Fibroblast of gingiva (primary cell): ENCODE data around the gene ESR1.
A peak's percentile ranks its signal among the peaks of the same experiment; 100 is the strongest.
"Not testable (repeated sequence)": the region's sequence is repeated elsewhere in the genome, so short reads cannot be mapped to it uniquely, and the experiment has no call there.

Source experiments
- DNase-seq: peaks from one replicate; pipeline ENCODE4 v3.0.0-alpha.2; 2011; ENCODE audit warnings: low read depth

The ESR1 gene

GRCh38 chr6:151975795-151976194, 168.3 kb downstream of the ESR1 start:
- DNase-seq = no peak

GRCh38 chr6:151988199-151988598, 180.7 kb downstream of the ESR1 start:
- not testable (repeated sequence) for DNase-seq

- no peak for DNase-seq
These were observed 184.6 kb downstream of the ESR1 start for GRCh38 chr6:151992091-151992490.

DNA sequence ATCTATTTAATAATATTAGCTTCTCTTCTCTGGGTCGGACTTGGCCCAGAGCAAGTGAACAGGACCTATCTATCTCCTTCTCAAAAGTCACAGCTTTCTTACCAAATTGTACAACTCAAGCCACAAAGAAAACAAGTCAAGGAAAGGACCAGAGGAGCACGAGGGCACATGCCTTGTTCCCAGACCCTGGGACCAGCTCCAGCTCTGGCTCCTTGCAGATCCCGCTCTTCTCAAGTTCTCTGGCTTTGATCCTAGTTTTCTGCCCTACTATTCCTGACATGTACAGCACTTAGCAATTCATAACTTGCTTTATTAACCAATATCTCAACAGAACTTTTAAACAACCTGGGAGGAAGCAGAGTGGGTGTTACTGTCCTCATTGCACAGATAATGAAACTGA, 185.9 kb downstream of the ESR1 start:
- peak; percentile 39 for DNase-seq

DNA sequence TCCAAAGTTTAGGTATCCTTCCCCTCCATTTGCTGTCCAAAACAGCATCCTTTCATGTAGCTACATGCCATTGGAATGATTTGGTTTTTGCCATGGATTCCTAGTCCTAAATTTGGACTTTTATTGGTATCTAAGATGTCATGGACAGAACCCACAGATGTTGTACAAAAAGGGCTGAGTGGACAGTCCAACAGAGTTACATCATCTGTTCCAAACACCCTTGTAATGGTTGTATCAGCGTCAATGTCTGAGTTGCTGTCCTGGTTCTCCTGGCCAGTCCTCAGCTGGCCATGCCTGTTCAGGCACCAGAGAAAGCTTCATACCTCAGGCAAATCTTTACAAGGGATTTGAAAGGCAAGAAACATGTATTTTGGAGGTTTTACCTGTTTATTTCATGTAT, 191.3 kb downstream of the ESR1 start:
- DNase-seq = no peak

DNA sequence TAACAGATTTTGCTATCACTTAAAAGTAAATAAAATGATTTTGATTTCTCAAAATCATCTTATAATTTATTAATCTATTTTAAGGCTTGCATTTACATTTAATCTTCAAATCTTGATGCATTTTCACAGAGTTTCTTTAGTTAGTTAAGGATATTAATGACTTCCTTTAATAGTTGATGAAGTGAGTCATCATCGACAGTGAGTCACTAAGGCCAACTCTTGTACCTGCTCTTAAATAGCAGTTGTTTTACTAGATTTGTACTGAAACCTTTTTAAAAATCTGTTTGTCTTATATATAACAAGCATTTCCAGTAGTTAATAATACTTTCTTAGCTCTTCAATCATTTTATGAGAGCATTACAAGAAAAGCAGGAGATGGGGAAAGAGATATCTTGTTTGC, 191.7 kb downstream of the ESR1 start:
- no peak for DNase-seq

DNA sequence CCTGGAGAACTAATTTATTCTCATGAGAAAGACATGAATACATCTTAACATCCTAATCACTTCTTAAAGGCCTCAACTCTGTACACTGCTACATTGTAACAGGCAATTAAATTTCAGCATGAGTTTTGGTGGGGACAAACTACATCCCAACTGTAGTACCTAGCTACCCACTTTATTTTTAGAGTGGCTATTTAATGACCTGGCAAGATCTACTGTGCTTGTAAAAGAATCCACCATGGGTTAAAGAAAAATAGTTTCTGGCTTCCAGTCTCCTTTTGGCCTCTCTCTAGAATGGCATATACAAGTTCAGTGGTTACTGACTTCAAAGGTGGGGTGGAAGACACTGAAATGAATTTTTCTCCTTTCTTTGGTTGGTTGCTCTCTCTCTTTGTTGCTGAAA, 193.9 kb downstream of the ESR1 start:
- no peak for DNase-seq

DNA sequence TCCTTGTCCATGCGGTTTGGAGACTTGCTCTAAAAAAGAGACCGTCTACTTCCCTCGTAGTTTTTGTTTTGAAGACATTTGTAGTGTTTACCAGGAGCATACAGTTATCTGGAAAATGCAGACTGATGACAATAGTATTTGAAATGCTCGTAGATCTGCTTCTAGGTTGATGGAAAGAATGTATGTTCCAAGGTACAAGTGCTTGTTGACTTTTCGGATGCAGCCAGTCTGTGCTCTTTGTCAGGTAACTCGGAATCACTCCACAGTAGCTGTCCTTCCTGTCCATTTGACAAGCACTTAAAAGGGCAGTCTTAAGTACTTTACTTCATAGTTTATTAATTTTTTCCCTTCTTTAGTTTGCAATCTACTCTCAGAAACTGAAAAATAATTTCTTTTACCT, 194.8 kb downstream of the ESR1 start:
- no peak for DNase-seq

DNA sequence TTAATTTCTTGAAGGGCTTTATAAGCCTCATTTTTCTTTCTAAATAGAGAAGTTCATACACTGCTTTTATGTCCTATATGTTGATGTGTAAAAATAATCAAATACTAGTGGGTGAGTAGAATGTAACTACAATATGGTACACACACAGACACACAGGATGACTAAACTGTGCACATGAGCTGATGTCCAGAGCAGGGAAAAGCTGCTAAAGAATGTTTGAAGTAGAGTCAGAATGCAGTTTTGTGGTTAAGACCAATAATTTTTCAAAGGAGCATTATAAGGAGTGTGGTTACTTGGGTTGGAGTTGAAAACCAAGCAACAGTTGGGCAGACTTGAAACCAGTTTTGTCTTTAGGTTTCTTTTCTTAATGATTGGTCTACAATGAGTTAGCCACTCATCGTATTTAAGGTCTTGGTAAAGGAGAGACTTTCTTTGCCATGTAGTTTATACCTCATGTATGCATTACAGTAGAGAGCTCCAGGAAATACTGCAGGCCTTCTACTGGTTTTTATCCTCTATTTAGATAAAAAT, 196.6 kb downstream of the ESR1 start:
- DNase-seq = no peak

DNA sequence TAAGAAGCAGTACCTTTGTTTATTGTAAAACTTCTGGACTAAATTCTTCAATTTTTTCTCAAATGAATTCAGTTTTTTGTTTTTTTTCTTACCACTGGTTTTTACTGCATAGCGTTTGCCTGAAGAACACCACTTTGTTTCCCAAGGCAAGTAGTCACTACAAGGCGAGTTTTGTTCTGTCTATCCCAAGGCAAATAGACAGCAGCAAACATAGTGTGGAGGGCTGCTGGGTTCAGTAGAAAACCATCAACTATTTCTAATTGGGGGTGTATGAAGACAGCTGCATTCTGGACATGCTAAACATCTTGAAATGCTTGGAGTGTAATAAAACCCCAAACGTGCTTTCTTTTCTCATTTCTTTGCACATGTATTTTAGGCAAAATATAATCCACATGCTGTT, 197.4 kb downstream of the ESR1 start:
- DNase-seq = no peak

DNA sequence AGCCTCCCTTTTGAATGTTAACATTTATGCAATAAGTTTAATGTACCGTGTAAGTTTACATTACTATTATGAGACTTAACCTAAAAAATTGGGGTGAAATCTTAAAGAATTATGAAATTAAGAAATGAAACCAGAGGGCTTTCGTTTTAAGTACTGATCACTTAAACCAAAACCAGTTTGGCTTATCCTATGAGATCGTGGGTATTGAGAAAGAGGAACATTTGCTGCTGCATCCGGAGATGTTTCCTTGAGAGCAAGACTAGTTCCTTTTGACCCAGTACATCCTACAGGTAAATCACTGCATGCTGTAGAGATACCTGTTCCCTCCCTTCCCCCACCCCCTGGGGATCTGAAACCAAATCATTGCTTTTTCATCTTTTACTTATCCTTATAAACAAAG, 201.3 kb downstream of the ESR1 start:
- no peak for DNase-seq

DNA sequence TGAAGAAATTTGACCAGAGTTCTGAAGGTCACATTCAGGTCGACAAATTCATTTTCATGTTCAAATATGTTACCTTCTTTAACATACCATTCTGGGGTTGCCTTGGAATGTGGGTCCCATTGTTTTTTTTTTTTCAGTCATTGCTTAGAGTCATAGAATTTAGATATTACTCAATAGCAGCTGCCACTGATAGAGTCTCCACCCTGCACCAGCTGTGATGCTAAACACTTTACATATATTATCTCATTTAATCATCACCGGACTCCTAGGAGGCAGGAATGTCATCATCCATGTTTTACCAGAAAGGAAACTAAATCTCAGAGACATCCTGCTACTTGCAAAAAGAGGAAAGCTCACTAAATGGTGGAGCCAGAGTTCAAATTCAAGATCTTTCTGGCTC, 204.7 kb downstream of the ESR1 start:
- DNase-seq = no peak

DNA sequence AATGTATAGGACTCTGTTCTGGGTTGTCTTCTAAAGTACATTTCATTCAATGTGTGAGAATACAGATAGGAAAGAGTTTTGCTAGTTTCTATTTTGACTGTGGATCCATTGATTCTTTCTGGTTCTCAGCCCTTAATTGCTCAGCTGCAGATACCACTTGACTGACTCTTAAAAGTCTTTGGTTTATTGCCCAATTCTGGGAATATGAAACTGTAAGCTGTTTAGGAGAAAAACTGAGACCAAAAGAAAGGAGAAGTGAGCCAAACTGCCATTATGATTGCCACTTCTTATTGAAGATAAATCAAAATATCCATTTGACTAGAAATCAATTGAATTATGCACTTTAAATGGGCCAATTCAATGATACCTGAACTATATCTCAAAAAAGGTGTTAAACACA, 211.4 kb downstream of the ESR1 start:
- DNase-seq = peak; percentile 8

- no peak for DNase-seq
These were observed 214.8 kb downstream of the ESR1 start for GRCh38 chr6:152022303-152022702.

DNA sequence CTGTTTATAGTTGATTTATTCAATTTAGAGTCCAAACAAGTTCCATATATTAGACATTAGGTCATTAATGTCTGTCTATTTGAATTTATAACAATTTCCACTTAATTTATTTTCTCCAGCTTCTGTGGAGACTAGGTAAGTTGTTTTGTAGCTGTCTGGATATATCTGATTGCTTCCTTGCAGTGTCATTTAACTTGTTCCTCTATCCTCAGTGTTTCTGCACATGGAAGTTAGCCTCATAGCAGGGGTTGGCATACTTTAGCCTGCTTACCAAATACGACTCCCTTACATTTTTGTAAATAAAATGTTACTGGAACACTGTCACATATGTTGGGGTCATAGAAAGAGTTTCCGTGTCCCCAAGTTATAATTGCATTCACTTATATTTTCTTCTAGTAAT, 216.1 kb downstream of the ESR1 start:
- no peak for DNase-seq

GRCh38 chr6:152026291-152026690, 218.8 kb downstream of the ESR1 start:
- DNase-seq = no peak

- DNase-seq = not testable (repeated sequence)
These were observed 219.3 kb downstream of the ESR1 start for GRCh38 chr6:152026744-152027143.

- not testable (repeated sequence) for DNase-seq
These were observed 226.3 kb downstream of the ESR1 start for GRCh38 chr6:152033765-152034164.

DNA sequence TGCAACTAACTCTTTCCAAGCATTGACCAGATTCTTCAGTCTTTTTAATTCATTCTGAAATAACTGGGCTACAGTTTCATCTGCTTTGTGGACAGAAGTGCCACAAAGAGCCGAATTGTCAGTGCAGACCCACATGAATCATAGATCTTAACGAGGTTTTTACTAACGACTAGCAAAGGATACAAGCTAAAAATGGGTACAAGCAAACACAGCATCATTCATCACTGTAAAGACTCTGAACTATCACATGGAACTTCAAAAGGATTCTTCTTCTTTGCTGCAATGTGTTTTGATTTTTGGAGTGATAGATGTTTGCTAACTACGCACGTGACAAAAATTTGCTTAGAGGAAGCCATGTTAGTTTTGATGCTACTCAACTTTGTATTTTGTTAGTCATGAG, 227.1 kb downstream of the ESR1 start:
- DNase-seq = no peak

DNA sequence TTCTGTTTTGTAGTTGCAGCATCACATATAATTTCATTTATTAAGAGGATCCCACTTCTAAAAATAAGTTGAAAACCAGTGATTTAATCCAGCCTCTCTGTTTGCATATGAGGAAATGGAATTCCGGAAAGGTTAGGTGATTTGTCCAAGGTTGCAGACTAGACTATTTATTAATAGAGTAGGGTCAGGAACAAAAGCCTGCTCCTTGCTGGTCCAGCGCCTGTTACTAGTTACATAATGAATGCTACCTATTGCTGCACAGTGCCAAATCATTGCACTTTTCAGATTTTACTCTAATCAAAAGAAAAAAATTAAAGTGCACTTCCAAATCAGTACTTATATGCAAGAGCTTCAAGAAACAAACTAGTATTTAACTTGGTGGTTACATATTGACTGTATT, 238.6 kb downstream of the ESR1 start:
- DNase-seq = no peak

GRCh38 chr6:152048921-152049320, 241.4 kb downstream of the ESR1 start:
- DNase-seq = no peak

- DNase-seq = no peak
These were observed 242.0 kb downstream of the ESR1 start for GRCh38 chr6:152049502-152049901.

DNA sequence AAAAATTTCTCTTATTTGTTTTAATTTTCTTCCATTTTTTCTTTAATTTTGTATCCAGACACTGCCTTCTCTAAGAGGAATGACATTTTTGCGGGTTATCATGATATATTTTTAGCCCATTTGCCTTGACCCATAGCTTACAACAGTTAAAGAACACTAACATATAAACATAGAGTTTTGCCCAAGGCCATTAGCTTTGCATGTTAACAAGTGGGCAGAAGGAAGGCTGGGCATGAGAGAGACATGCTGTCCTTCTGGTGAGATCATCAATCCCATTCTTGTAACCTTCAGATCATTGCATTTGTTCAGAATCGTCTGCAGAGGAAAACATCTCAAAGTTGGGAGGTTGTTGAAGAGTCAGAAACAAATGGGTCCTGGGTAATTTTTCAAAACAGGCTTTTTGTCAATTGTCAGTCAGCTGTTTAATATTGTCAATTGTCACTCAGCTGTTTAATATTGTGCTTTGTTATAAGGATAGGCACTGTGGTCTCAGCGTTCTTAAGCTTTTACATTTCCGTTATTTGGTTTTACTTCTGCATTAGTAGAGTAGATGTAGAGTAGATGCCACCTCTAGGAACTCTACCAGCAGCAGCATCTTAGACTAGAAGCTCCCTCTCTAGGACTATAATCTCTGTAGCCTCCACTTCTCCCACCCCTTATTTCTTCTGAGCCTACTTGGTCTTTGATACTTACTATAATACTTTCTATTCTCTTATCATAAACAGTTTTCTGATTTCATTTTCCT, 243.1 kb downstream of the ESR1 start:
- peak; percentile 9 for DNase-seq

DNA sequence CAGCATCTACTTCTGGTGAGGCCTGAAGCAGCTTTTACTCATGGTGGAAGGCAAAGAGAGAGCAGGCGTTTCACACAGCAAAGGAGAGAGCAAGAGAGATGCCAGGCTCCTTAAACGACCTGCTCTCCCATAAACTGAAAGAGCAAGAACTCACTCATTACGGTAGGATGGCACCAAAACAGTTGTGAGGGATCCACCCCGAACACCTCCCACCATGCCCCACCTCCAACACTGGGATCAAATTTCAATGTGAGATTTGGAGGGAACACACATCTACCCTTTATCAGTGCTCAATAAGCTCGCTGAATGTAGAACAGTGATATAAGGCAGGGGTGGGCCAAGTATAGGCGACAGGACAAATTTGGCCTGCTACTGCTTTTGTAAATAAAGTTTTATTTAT, 244.6 kb downstream of the ESR1 start:
- no peak for DNase-seq
